GM19025 (cell line): ENCODE data around the gene ZNF24.

ENCODE experiments used
- ATAC-seq: cut with Tn5 transposase; IDR thresholded peaks from one replicate; pipeline ENCODE4 v1.9.1; 2021; ENCODE audit warnings: mild to moderate bottlenecking, low read depth, moderate library complexity; ENCODE audit not compliant: unreplicated experiment

ZNF24 gene

GRCh38 chr18:35306588-35307250 lies 37.5 kb downstream of the ZNF24 start:
- no peak for ATAC-seq

GRCh38 chr18:35303610-35304009 lies 40.6 kb downstream of the ZNF24 start:
- ATAC-seq, result no peak

- ATAC-seq, result no peak
Measured at GRCh38 chr18:35296060-35296459, 48.2 kb downstream of the ZNF24 start.

GRCh38 chr18:35291166-35291565 lies 53.1 kb downstream of the ZNF24 start:
- no peak for ATAC-seq

- peak; percentile 85 for ATAC-seq
Measured at GRCh38 chr18:35290094-35290735, 54.0 kb downstream of the ZNF24 start, which contains the start of gene ZSCAN30. TSS of gene ZSCAN30 (minus strand) at chr18:35290229. CDS start at chr18:35264352, 25,877 bp downstream.

- ATAC-seq, result peak; percentile 12
Measured at GRCh38 chr18:35289727-35290093, 54.5 kb downstream of the ZNF24 start.

- no peak for ATAC-seq
Measured at GRCh38 chr18:35289293-35289692, 54.9 kb downstream of the ZNF24 start.

- no peak for ATAC-seq
Measured at GRCh38 chr18:35284841-35285240, 59.4 kb downstream of the ZNF24 start.

- no peak for ATAC-seq
Measured at GRCh38 chr18:35283923-35284794, 60.1 kb downstream of the ZNF24 start.

GRCh38 chr18:35282353-35282752 lies 61.9 kb downstream of the ZNF24 start:
- ATAC-seq, result no peak
